T-helper 1 cell treated with Interleukin-12 subunit alpha and Interleukin-12 subunit beta and Interleukin-4 antibody, amounts not matched to agents 30 ng/mL and 1 ng/mL, for 36 hours (primary cell): ENCODE data around the gene TRNAU1AP. TPM values are rescaled to one million over a fixed set of nuclear protein-coding genes. Genes with fewer than 3 reads are reported as not detected.
"Not testable (repeated sequence)": the region's sequence is repeated elsewhere in the genome, so short reads cannot be mapped to it uniquely, and the experiment has no call there.

ENCODE experiments used
- intact Hi-C: fragments of 100-400 bp; cut with micrococcal nuclease; formaldehyde crosslinking; loops from one replicate; pipeline ENCODE4 v1.15.1; 2024
- total RNA-seq: library from RNA; stranded (reverse); gene quantifications from 2 replicates; pipeline ENCODE4 v1.2.3, GENCODE V29; 2022

TRNAU1AP gene
- total RNA-seq, 1 donor from 2014 or later = 54.3 TPM

GRCh38 chr1:28520796-28521195 lies 32.1 kb upstream of the TRNAU1AP start:
- intact Hi-C loops = not testable (repeated sequence)

GRCh38 chr1:28521502-28522164 lies 31.3 kb upstream of the TRNAU1AP start:
- intact Hi-C loops = no loop called here

GRCh38 chr1:28522537-28522936 lies 30.3 kb upstream of the TRNAU1AP start:
- intact Hi-C loops = not testable (repeated sequence)

- intact Hi-C loops = not testable (repeated sequence)
Measured at GRCh38 chr1:28525002-28525642, 27.8 kb upstream of the TRNAU1AP start.

- intact Hi-C loops = no loop called here
Measured at GRCh38 chr1:28526886-28527285, 26.0 kb upstream of the TRNAU1AP start.

GRCh38 chr1:28530456-28530855 lies 22.4 kb upstream of the TRNAU1AP start:
- intact Hi-C loops = no loop called here

- intact Hi-C loops = no loop called here
Measured at GRCh38 chr1:28534671-28535070, 18.2 kb upstream of the TRNAU1AP start.

GRCh38 chr1:28535180-28535579 lies 17.7 kb upstream of the TRNAU1AP start:
- intact Hi-C loops = no loop called here

- intact Hi-C loops = no loop called here
Measured at GRCh38 chr1:28537457-28538199, 15.3 kb upstream of the TRNAU1AP start.

GRCh38 chr1:28538286-28538685 lies 14.6 kb upstream of the TRNAU1AP start:
- intact Hi-C loops = no loop called here

- intact Hi-C loops = no loop called here
Measured at GRCh38 chr1:28540651-28541050, 12.2 kb upstream of the TRNAU1AP start.

- intact Hi-C loops = not testable (repeated sequence)
Measured at GRCh38 chr1:28541414-28542015, 11.4 kb upstream of the TRNAU1AP start.

GRCh38 chr1:28545246-28545628 lies 7.6 kb upstream of the TRNAU1AP start:
- intact Hi-C loops = no loop called here

GRCh38 chr1:28548318-28548717 lies 4.6 kb upstream of the TRNAU1AP start:
- intact Hi-C loops = no loop called here

GRCh38 chr1:28551381-28551780 lies 1.5 kb upstream of the TRNAU1AP start:
- intact Hi-C loops = no loop called here

GRCh38 chr1:28560886-28561285 lies 8.0 kb downstream of the TRNAU1AP start:
- intact Hi-C loops = no loop called here

- intact Hi-C loops = no loop called here
Measured at GRCh38 chr1:28564310-28564709, 11.4 kb downstream of the TRNAU1AP start.

- intact Hi-C loops = no loop called here
Measured at GRCh38 chr1:28565040-28565439, 12.2 kb downstream of the TRNAU1AP start.

- intact Hi-C loops = no loop called here
Measured at GRCh38 chr1:28565726-28566125, 12.8 kb downstream of the TRNAU1AP start.

- intact Hi-C loops = no loop called here
Measured at GRCh38 chr1:28566931-28567330, 14.0 kb downstream of the TRNAU1AP start.

GRCh38 chr1:28571911-28572310 lies 19.0 kb downstream of the TRNAU1AP start:
- intact Hi-C loops = no loop called here

- intact Hi-C loops = not testable (repeated sequence)
Measured at GRCh38 chr1:28572891-28573290, 20.0 kb downstream of the TRNAU1AP start.
